Measurements from ENCODE around the gene TAGLN. TPM values are rescaled to one million over a fixed set of nuclear protein-coding genes. Genes with fewer than 3 reads are reported as not detected.

The TAGLN gene
- total RNA-seq, 1 experiment from 2014 or later: 6.6 TPM

- H3K27ac Mint-ChIP-seq (ENCODE audit: unreplicated experiment): no peak overlapping the region
- no peaks in the 10 kb centered on the region for H3K27me3 Mint-ChIP-seq (ENCODE audit: unreplicated experiment)
- CTCF ChIA-PET: no interaction called here
- intact Hi-C loops (cut with micrococcal nuclease; ENCODE audit: unreplicated experiment): no loop called here
- no peak overlapping the region for H3K4me3 Mint-ChIP-seq (ENCODE audit: low read depth, unreplicated experiment)
- TF ChIP-seq, protein P1, sequence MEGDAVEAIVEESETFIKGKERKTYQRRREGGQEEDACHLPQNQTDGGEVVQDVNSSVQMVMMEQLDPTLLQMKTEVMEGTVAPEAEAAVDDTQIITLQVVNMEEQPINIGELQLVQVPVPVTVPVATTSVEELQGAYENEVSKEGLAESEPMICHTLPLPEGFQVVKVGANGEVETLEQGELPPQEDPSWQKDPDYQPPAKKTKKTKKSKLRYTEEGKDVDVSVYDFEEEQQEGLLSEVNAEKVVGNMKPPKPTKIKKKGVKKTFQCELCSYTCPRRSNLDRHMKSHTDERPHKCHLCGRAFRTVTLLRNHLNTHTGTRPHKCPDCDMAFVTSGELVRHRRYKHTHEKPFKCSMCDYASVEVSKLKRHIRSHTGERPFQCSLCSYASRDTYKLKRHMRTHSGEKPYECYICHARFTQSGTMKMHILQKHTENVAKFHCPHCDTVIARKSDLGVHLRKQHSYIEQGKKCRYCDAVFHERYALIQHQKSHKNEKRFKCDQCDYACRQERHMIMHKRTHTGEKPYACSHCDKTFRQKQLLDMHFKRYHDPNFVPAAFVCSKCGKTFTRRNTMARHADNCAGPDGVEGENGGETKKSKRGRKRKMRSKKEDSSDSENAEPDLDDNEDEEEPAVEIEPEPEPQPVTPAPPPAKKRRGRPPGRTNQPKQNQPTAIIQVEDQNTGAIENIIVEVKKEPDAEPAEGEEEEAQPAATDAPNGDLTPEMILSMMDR (IDR thresholded peaks at IDR 0.05; ENCODE audit: unreplicated experiment): no peak
- no TSS peak for BruUV-seq (replicated peaks)
- H3K4me1 Mint-ChIP-seq (ENCODE audit: low read depth, unreplicated experiment): no peaks in the 10 kb centered on the region
- H3K9me3 Mint-ChIP-seq (ENCODE audit: low read depth, unreplicated experiment): no peaks in the 10 kb centered on the region
- no peak for DNase-seq
- peaks cover 14% of the 10 kb centered on the region for H3K36me3 Mint-ChIP-seq (ENCODE audit: insufficient read depth, unreplicated experiment)
Measured at GRCh38 chr11:117201658-117202305, 2.6 kb downstream of the TAGLN start.

GRCh38 chr11:117202386-117203068 is 3.4 kb downstream of the TAGLN start:
- no peaks in the 10 kb centered on the region for H3K4me1 Mint-ChIP-seq (ENCODE audit: low read depth, unreplicated experiment)
- DNase-seq: no peak
- CTCF ChIA-PET: no interaction called here
- BruUV-seq (replicated peaks): no TSS peak
- no peaks in the 10 kb centered on the region for H3K27me3 Mint-ChIP-seq (ENCODE audit: unreplicated experiment)
- TF ChIP-seq, protein P1 (IDR thresholded peaks at IDR 0.05; ENCODE audit: unreplicated experiment): no peak
- intact Hi-C loops (cut with micrococcal nuclease; ENCODE audit: unreplicated experiment): no loop called here
- H3K27ac Mint-ChIP-seq (ENCODE audit: unreplicated experiment): no peak overlapping the region
- no peak overlapping the region for H3K4me3 Mint-ChIP-seq (ENCODE audit: low read depth, unreplicated experiment)
- peaks cover 14% of the 10 kb centered on the region for H3K36me3 Mint-ChIP-seq (ENCODE audit: insufficient read depth, unreplicated experiment)
- no peaks in the 10 kb centered on the region for H3K9me3 Mint-ChIP-seq (ENCODE audit: low read depth, unreplicated experiment)

DNA sequence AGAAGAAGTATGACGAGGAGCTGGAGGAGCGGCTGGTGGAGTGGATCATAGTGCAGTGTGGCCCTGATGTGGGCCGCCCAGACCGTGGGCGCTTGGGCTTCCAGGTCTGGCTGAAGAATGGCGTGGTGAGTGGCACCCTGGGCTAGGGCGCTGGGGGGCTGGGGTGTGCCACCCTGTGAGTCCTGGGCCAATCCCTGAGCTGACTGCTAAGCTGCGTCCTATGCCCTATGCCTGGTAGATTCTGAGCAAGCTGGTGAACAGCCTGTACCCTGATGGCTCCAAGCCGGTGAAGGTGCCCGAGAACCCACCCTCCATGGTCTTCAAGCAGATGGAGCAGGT is 3.9 kb downstream of the TAGLN start:
- peaks cover 14% of the 10 kb centered on the region for H3K36me3 Mint-ChIP-seq (ENCODE audit: insufficient read depth, unreplicated experiment)
- BruUV-seq (replicated peaks): no TSS peak
- H3K27me3 Mint-ChIP-seq (ENCODE audit: unreplicated experiment): no peaks in the 10 kb centered on the region
- no peaks in the 10 kb centered on the region for H3K9me3 Mint-ChIP-seq (ENCODE audit: low read depth, unreplicated experiment)
- TF ChIP-seq, protein P1 (IDR thresholded peaks at IDR 0.05; ENCODE audit: unreplicated experiment): no peak
- no peak overlapping the region for H3K27ac Mint-ChIP-seq (ENCODE audit: unreplicated experiment)
- no peak for DNase-seq
- no peaks in the 10 kb centered on the region for H3K4me1 Mint-ChIP-seq (ENCODE audit: low read depth, unreplicated experiment)
- CTCF ChIA-PET: no interaction called here
- H3K4me3 Mint-ChIP-seq (ENCODE audit: low read depth, unreplicated experiment): no peak overlapping the region
- intact Hi-C loops (cut with micrococcal nuclease; ENCODE audit: unreplicated experiment): no loop called here

DNA sequence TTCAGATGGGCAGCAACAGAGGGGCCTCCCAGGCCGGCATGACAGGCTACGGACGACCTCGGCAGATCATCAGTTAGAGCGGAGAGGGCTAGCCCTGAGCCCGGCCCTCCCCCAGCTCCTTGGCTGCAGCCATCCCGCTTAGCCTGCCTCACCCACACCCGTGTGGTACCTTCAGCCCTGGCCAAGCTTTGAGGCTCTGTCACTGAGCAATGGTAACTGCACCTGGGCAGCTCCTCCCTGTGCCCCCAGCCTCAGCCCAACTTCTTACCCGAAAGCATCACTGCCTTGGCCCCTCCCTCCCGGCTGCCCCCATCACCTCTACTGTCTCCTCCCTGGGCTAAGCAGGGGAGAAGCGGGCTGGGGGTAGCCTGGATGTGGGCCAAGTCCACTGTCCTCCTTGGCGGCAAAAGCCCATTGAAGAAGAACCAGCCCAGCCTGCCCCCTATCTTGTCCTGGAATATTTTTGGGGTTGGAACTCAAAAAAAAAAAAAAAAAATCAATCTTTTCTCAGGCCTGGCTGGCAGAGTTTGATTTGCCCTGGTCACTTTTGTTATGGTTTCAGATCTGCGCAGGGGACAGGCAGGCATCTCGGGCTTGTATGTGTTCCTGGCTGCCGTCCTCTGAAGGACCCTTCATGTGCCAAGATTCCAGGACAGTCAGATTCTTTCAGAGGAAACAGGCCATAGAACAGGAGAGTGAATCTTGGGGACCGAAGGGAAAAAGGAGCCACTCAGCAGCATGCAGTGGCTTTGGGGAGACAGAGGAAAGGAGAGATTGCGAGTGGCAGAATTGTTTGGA is 5.3 kb downstream of the TAGLN start:
- no peak for DNase-seq
- Mint-ChIP-seq H3K27ac (ENCODE audit: unreplicated experiment) (no peak overlapping the region), H3K27me3 (ENCODE audit: unreplicated experiment) (no peaks in the 10 kb centered on the region), H3K9me3 (ENCODE audit: low read depth, unreplicated experiment) (no peaks in the 10 kb centered on the region), H3K4me3 (ENCODE audit: low read depth, unreplicated experiment) (no peak overlapping the region), H3K4me1 (ENCODE audit: low read depth, unreplicated experiment) (no peaks in the 10 kb centered on the region), H3K36me3 (ENCODE audit: insufficient read depth, unreplicated experiment) (peaks cover 14% of the 10 kb centered on the region)
- TF ChIP-seq, protein P1 (IDR thresholded peaks at IDR 0.05; ENCODE audit: unreplicated experiment): no peak
- CTCF ChIA-PET: no interaction called here
- no TSS peak for BruUV-seq (replicated peaks)
- intact Hi-C loops (cut with micrococcal nuclease; ENCODE audit: unreplicated experiment): no loop called here
